ENCODE data around the gene ASXL3. TPM values are rescaled to one million over a fixed set of nuclear protein-coding genes. Genes with fewer than 3 reads are reported as not detected.

The ASXL3 gene
- total RNA-seq, 6 experiments from 2014 or later = 0.12 to 4.0 (median 1.3) TPM

DNA sequence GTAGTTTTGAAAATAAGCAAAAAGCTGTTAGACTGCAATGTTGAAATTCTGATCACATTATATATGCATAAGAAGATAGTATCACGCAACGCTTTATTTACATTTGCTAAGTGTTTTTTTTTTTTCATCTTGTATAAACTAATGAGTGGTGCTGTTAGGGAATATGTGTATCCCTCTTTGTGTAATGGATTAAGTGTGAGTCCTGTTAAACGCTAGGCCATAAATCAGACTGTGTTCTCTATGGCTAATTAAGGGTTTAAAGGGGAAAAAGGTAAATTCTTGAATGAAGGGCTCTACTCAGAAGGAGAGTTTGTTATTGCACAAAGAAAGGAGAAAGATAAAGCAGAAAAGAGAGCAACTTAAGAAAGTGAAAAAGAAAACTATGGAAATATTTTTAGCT is 4.8 kb upstream of the ASXL3 start:
- no peak overlapping the region for H3K27ac ChIP-seq
- TF ChIP-seq, protein P1, sequence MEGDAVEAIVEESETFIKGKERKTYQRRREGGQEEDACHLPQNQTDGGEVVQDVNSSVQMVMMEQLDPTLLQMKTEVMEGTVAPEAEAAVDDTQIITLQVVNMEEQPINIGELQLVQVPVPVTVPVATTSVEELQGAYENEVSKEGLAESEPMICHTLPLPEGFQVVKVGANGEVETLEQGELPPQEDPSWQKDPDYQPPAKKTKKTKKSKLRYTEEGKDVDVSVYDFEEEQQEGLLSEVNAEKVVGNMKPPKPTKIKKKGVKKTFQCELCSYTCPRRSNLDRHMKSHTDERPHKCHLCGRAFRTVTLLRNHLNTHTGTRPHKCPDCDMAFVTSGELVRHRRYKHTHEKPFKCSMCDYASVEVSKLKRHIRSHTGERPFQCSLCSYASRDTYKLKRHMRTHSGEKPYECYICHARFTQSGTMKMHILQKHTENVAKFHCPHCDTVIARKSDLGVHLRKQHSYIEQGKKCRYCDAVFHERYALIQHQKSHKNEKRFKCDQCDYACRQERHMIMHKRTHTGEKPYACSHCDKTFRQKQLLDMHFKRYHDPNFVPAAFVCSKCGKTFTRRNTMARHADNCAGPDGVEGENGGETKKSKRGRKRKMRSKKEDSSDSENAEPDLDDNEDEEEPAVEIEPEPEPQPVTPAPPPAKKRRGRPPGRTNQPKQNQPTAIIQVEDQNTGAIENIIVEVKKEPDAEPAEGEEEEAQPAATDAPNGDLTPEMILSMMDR (IDR thresholded peaks at IDR 0.05) = no peak
- TF ChIP-seq POLR2A (IDR thresholded peaks at IDR 0.05) = no peak
- intact Hi-C loops (cut with DNase I) = no loop called here
- no peak for ATAC-seq
- 84% methylated on average over 3 of the region's 3 CpGs for WGBS (ENCODE audit: insufficient coverage, low coverage, low lambda C conversion rate, missing lambda C conversion rate)
- no peak for DNase-seq
- H3K27me3 ChIP-seq = no peaks in the 10 kb centered on the region
- no peak overlapping the region for H3K4me3 ChIP-seq
- peaks cover 0 to 5% (median 0%) of the 10 kb centered on the region in 4 donors for H3K4me1 ChIP-seq
- H3K9me3 ChIP-seq = no peaks in the 10 kb centered on the region
- H3K36me3 ChIP-seq = no peaks in the 10 kb centered on the region

DNA sequence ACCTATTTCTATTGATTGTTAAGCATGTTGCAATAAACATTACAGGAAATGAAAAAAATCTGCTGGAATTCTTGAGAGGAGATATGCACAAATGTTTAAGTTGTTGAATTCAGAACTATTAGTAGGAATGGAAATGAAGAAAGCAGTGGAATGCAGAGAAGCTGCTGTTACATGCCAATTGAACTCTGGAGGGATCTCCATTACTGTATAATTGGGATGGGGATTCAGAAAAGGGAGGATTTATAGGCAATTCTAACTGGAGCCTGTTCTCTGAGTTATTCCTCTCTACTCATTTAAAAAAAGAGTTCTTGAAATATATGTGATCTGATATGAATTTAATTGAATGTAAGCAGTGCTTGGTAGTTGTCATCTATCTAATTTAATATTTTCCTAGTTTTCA is 2.6 kb upstream of the ASXL3 start:
- DNase-seq (no peak), ATAC-seq (no peak)
- no peaks in the 10 kb centered on the region for H3K36me3 ChIP-seq
- intact Hi-C loops (cut with DNase I) = no loop called here
- no peak overlapping the region for H3K27ac ChIP-seq
- peaks cover 0 to 5% (median 0%) of the 10 kb centered on the region in 4 donors for H3K4me1 ChIP-seq
- no peak for TF ChIP-seq POLR2A (IDR thresholded peaks at IDR 0.05)
- TF ChIP-seq, protein P1 (IDR thresholded peaks at IDR 0.05) = no peak
- H3K4me3 ChIP-seq = no peak overlapping the region
- no peaks in the 10 kb centered on the region for H3K9me3 ChIP-seq
- no peaks in the 10 kb centered on the region for H3K27me3 ChIP-seq

DNA sequence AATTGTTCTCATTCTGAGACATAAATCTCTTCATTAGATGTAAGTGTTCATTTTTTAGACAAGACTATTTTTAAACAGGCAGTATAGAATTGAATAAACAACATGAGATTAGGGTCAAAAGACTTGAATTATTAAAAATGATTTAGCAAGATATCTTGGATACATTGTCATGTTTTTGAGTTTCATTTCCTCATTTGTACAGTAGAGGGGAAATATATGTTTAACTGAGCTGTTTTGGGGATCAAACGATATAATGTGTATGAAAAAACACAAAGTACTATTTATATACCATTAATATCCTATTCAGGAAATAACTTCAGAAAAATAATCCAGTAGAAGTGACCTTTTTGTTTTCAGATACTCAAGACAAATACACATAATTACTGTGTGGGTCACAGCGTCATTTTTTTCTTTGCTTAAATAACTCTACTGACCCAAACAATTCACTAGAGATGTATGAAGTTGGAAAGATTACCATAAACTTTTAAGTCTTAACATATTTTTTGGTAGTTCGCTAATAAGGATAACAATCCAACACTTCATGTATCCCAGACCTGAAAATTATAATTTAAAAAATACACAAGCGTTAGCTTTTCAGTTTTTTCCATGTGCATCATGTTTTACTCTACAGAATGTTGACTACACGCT is 896 bp upstream of the ASXL3 start:
- intact Hi-C loops (cut with DNase I) = no loop called here
- 26% methylated on average over 5 of the region's 5 CpGs for WGBS (ENCODE audit: insufficient coverage, low coverage, low lambda C conversion rate, missing lambda C conversion rate)

DNA sequence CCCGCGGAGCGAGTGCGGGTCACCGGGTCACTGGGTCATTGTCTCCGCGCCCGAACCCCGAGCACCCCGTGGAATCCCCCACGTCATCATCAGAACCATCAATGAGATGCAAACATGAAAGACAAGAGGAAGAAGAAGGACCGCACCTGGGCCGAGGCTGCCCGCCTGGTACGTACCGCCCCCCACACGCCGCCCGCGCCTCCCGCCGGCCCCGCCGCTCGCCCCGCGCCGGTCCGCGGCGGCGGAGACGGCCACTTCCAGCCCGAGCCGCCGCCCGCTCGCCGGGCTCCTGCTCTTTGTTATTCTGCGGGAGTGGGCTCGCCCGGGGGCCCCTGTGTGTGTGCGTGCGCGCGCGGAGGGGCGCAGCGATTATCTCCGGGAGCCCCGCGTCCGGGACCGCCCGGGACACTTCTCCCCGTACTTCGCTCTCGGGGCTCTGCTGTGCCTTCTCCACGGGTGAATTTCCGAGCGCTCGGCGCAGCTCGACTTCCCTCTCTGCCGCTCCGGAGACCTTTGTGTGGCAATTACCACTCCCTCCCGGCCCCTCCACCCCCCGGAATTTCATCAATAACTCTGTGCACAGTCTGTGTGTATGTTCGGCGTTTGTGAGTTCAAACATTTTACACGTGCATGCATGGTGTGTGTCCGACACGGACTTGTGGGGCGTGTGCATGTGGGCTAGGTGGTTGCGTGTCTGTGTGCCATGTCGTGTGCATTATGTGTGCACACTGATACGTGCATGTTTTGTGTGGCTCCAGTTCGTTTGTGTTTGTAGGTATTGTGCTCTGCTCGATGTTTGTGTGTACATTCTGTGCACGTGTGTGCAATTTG is 714 bp downstream of the ASXL3 start:
- WGBS (ENCODE audit: insufficient coverage, low coverage, low lambda C conversion rate, missing lambda C conversion rate) = 3% methylated on average over 31 of the region's 80 CpGs
- DNase-seq (peak; percentile 39 to 63 (median 57)), ATAC-seq (peak; percentile 55 to 64 (median 63))
- intact Hi-C loops (cut with DNase I) = no loop called here
- no peaks in the 10 kb centered on the region for H3K9me3 ChIP-seq
- peak overlapping the region; percentile 37 to 72 (median 63) for H3K4me3 ChIP-seq
- peak overlapping the region in 2 of 3 donors; percentile 45 to 82 for H3K27ac ChIP-seq
- no peaks in the 10 kb centered on the region for H3K27me3 ChIP-seq
- TF ChIP-seq, protein P1 (IDR thresholded peaks at IDR 0.05) = no peak
- TF ChIP-seq POLR2A (IDR thresholded peaks at IDR 0.05) = no peak
- peaks cover 0 to 5% (median 0%) of the 10 kb centered on the region in 4 donors for H3K4me1 ChIP-seq
- no peaks in the 10 kb centered on the region for H3K36me3 ChIP-seq

More for the DNA sequence above, 896 bp upstream of the ASXL3 start:
- Histone ChIP-seq H3K4me3 (peak overlapping the region; percentile 59 to 72 (median 69)), H3K4me1 (peaks cover 0 to 5% (median 0%) of the 10 kb centered on the region in 4 donors), H3K36me3 (no peaks in the 10 kb centered on the region), H3K9me3 (no peaks in the 10 kb centered on the region), H3K27me3 (no peaks in the 10 kb centered on the region), H3K27ac (peak overlapping the region in 2 of 3 donors; percentile 84 to 93)
- ATAC-seq (no peak), DNase-seq (no peak)
- TF ChIP-seq, protein P1 (IDR thresholded peaks at IDR 0.05) = no peak
- no peak for TF ChIP-seq POLR2A (IDR thresholded peaks at IDR 0.05)
